HG02840 (cell line): ENCODE results near the gene TRIM27.
"Not testable (repeated sequence)": the region's sequence is repeated elsewhere in the genome, so short reads cannot be mapped to it uniquely, and the experiment has no call there.

Experiments
- ATAC-seq: cut with Tn5 transposase; IDR thresholded peaks from one replicate; pipeline ENCODE4 v1.9.1; 2021; ENCODE audit warnings: mild to moderate bottlenecking, moderate library complexity, moderate number of reproducible peaks; ENCODE audit not compliant: unreplicated experiment, low FRiP score

The TRIM27 gene

GRCh38 chr6:28897369-28897745, 26.4 kb downstream of the TRIM27 start:
- ATAC-seq: no peak

- peak; percentile 19 for ATAC-seq
Measured at GRCh38 chr6:28896505-28897368, 27.0 kb downstream of the TRIM27 start.

DNA sequence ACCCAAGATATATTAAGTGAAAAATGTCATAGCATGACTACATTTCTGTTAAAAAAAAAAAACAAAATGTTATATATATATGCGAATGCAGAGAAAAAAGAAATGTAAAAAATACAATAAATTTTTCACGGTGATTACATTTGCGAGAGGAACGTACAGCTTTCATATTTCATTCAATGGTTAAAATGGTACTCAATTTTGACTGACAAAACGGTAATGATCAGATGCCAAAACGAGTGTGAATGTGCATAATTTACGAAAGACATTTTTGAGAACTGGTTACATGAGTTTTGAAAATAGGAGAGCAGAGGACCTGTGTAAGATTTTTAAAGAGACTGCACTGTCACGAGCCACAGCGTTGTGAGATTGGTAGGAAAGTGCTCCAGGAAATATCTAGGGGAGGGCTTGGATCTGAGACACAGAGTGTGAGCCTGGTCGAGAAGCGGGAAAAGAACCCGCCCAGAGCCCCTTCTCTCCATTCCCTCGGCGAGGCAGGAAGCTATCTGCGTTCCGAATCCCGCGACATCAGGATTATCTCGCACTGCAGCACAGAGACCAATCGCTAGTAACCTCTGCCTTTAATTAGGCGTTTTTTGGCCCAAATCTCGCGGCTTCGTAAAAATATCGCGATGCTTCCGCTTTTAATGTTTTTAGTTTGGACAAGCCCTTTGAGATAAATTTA, 28.5 kb downstream of the TRIM27 start:
- ATAC-seq: peak; percentile 67

DNA sequence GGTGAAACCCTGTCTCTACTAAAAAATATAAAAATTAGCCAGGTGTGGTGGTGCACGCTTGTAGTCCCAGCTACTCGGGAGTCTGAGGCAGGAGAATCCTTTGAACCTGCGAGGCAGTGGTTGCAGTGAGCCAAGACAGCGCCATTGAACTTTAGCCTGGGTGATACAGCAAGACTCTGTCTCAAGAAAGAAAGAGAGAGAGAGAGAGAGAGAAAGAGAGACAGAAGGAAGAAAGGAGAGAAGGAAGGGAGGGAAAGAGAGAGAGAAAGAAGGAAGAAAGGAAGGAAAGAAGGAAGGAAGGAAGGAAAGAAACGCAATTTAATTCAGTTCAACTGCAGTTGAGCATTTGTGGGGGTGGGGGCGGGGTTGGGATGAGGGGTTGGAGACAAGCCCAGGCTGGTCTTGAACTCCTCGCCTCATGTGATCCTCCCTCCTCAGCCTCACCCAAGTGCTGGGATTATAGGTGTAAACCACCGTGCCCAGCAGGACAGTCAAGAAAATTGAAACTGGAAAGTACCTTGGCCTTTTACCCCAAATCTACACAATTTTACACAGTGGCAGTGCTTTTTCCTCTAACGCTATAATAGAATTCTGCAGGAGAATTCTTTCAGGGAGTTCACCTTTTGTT, 30.5 kb downstream of the TRIM27 start:
- no peak for ATAC-seq

GRCh38 chr6:28892525-28892924, 31.3 kb downstream of the TRIM27 start:
- no peak for ATAC-seq

- ATAC-seq: no peak
Measured at GRCh38 chr6:28887796-28888496, 35.8 kb downstream of the TRIM27 start.

DNA sequence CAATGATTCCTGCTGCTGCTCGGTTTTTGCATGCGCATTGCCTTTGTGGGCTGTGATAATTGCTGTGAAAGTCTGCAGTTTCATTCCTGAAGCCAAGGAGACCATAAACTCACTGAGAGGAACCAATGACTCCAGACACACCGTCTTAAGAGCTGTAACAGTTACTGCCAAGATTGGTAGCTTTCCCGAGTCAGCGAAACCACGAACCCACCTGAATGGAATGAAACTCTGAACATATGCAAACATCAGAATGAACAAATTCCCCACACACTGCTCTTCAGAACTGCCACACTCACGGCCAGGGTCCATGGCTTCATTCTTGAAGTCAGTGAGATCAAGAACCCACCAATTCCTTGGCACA, 37.7 kb downstream of the TRIM27 start:
- ATAC-seq: no peak

GRCh38 chr6:28884423-28885131, 39.2 kb downstream of the TRIM27 start:
- ATAC-seq: no peak

- no peak for ATAC-seq
Measured at GRCh38 chr6:28880894-28881780, 42.6 kb downstream of the TRIM27 start.

DNA sequence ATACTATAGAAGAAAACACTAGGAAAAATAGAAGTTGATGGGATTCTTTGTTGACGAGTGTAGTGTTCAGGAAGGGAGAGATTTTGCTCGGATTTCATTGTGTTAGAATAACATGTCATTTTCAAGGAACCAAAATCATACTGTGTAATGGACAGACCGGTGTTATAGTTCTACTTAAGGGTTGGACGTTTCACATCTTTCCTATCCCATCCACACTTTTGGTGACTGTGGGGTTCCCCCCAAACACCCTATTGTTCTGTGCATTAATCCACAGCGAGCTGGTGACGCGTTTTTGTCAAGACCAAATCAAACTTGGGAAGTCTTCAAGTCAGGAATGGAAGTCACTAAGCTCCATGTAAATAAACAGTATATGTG, 43.3 kb downstream of the TRIM27 start:
- ATAC-seq: no peak

- ATAC-seq: no peak
Measured at GRCh38 chr6:28876710-28877109, 47.1 kb downstream of the TRIM27 start.

- no peak for ATAC-seq
Measured at GRCh38 chr6:28875191-28875747, 48.5 kb downstream of the TRIM27 start.

DNA sequence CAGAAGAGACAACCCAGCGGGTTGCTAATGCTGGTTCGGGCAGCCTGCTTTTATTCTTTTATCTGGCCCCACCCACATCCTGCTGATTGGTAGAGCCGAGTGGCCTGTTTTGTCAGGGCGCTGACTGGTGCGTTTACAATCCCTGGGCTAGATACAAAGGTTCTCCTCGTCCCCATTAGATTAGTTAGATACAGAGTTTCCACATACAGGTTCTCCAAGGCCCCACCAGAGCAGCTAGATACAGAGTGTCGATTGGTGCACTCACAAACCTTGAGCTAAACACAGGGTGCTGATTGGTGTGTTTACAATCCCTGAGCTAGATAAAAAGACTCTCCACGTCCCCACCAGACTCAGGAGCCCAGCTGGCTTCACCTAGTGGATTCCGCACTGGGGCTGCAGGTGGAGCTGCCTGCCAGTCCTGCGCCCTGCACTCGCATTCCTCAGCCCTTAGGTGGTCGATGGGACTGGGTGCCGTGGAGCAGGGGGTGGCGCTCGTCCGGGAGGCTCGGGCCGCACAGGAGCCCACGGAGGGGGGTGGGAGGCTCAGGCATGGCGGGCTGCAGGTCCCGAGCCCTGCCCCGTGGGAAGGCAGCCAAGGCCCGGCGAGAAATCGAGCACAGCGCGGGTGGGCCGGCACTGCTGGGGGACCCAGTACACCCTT, 51.5 kb downstream of the TRIM27 start:
- not testable (repeated sequence) for ATAC-seq

GRCh38 chr6:28871335-28872156, 52.2 kb downstream of the TRIM27 start:
- no peak for ATAC-seq

- no peak for ATAC-seq
Measured at GRCh38 chr6:28868873-28869272, 54.9 kb downstream of the TRIM27 start.

DNA sequence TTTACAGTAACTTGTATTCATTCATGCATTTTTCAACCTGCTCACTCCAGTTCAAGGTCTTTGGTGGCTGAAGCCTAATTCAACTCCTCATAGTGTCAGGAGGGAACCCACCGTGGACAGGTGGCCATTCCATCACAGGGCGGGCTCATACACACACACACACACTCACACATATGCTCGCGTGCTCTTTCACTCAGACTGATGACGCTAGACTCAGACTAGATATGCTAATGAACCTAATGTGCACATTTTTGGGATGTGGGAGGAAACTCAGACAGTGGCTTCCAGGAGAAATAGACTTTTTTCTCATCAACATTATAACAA, 56.7 kb downstream of the TRIM27 start:
- peak; percentile 15 for ATAC-seq

GRCh38 chr6:28866205-28867085, 57.3 kb downstream of the TRIM27 start:
- ATAC-seq: peak; percentile 45
